B cell (primary cell): Measurements from ENCODE around the gene GOLIM4. TPM values are rescaled to one million over a fixed set of nuclear protein-coding genes. Genes with fewer than 3 reads are reported as not detected.

ENCODE experiments used
- ATAC-seq: fragments of 200-7000 bp; cut with Tn5 transposase; one replicate; pipeline ENCODE4 v1.10.0; 2021; ENCODE audit warnings: low read depth, mild to moderate bottlenecking, moderate number of reproducible peaks, moderate library complexity
- CTCF ChIA-PET: fragments of 350-600 bp; sonication (Branson Sonifier 250); formaldehyde crosslinking; loops from one replicate; lab custom pipeline; 2021; ENCODE audit warnings: antibody characterized with exemption, inconsistent platforms; lab: Charles Lee
- POLR2A ChIA-PET: fragments of 350-600 bp; sonication (Branson Sonifier 250); formaldehyde crosslinking; loops from one replicate; lab custom pipeline; 2021; ENCODE audit warnings: antibody characterized with exemption; lab: Charles Lee
- DNase-seq: peaks from one replicate; pipeline ENCODE4 v3.0.0; 2013
- H2AFZ ChIP-seq: 2 replicates; pipeline ENCODE4 v1.6.1; 2012; ENCODE audit warnings: mild to moderate bottlenecking, low read depth, low read length; ENCODE audit not compliant: insufficient read depth, poor library complexity, severe bottlenecking
- H3K27ac ChIP-seq, 2 donors: 1 replicate in 1 of 2; 2 replicates in 1 of 2; pipeline ENCODE4 v1.5.1; 2012 to 2013; ENCODE audit warnings: low read length in 2 of 2, mild to moderate bottlenecking in 2 of 2, moderate library complexity in 1 of 2
- H3K27me3 ChIP-seq, 4 experiments: fragments of 200-600 bp in 1 of 4; sonication (generic) in 1 of 4; replicated peaks in 1 of 4; 1 replicate in 2 of 4; 2 replicates in 2 of 4; pipeline versions ENCODE4 v1.6.1 to v1.7.0; 2013 to 2016; ENCODE audit warnings: low read length in 3 of 4, mild to moderate bottlenecking in 2 of 4, mixed read lengths in 1 of 4, moderate library complexity in 1 of 4; ENCODE audit not compliant: insufficient read depth in 4 of 4, control insufficient read depth in 3 of 4; ENCODE audit errors: control extremely low read depth in 1 of 4
- H3K36me3 ChIP-seq, 2 experiments: replicated peaks in 1 of 2; 1 replicate in 1 of 2; 2 replicates in 1 of 2; pipeline versions ENCODE4 v1.6.1 to v1.7.1; 2013; ENCODE audit warnings: low read length in 1 of 2; ENCODE audit not compliant: insufficient read depth in 2 of 2, control insufficient read depth in 1 of 2; ENCODE audit errors: control extremely low read depth in 1 of 2, extremely low read depth in 1 of 2
- H3K4me1 ChIP-seq, 2 donors: fragments of 200-600 bp in 1 of 2; sonication (generic) in 1 of 2; 1 replicate in 1 of 2; 2 replicates in 1 of 2; pipeline versions ENCODE4 v1.5.1 to v1.6.1; 2013 to 2017; ENCODE audit warnings: low read length in 2 of 2; ENCODE audit not compliant: control insufficient read depth in 2 of 2, insufficient read depth in 2 of 2
- H3K4me2 ChIP-seq: replicated peaks from 2 replicates; pipeline ENCODE3; 2012; ENCODE audit warnings: mild to moderate bottlenecking, low read depth, low read length; ENCODE audit not compliant: poor library complexity, severe bottlenecking
- H3K4me3 ChIP-seq, 5 experiments: fragments of 200-600 bp in 1 of 5; sonication (generic) in 1 of 5; 1 replicate in 3 of 5; 2 replicates in 2 of 5; pipeline versions ENCODE4 v1.5.1 to v1.7.0; 2011 to 2016; ENCODE audit warnings: low read length in 4 of 5, mild to moderate bottlenecking in 4 of 5, low read depth in 2 of 5, control low read depth in 1 of 5, moderate library complexity in 1 of 5; ENCODE audit not compliant: insufficient read depth in 1 of 5; ENCODE audit errors: control extremely low read depth in 1 of 5, extremely low read depth in 1 of 5
- H3K79me2 ChIP-seq: fragments of 200-600 bp; sonication (generic); one replicate; pipeline ENCODE4 v1.6.0; 2016; ENCODE audit warnings: low read length; ENCODE audit not compliant: control insufficient read depth, insufficient read depth
- H3K9ac ChIP-seq: fragments of 200-600 bp; sonication (generic); 2 replicates; pipeline ENCODE4 v1.6.1; 2017; ENCODE audit warnings: mild to moderate bottlenecking, low read length, moderate library complexity
- H3K9me3 ChIP-seq, 3 donors: one replicate each; pipeline versions ENCODE4 v1.6.1 to v1.7.1; 2013; ENCODE audit warnings: low read length in 2 of 3; ENCODE audit not compliant: control insufficient read depth in 2 of 3, insufficient read depth in 1 of 3; ENCODE audit errors: control extremely low read depth in 1 of 3
- H4K20me1 ChIP-seq: 2 replicates; pipeline ENCODE4 v1.6.0; 2012; ENCODE audit warnings: mild to moderate bottlenecking, low read length; ENCODE audit not compliant: insufficient read depth, control insufficient read depth, poor library complexity, severe bottlenecking
- H3K27ac Mint-ChIP-seq: one replicate; pipeline ENCODE4 v1.8.0; 2021; ENCODE audit warnings: mixed read lengths
- H3K27me3 Mint-ChIP-seq: one replicate; pipeline ENCODE4 v1.8.0; 2021; ENCODE audit warnings: mixed read lengths
- H3K4me1 Mint-ChIP-seq: one replicate; pipeline ENCODE4 v1.8.0; 2021; ENCODE audit warnings: mixed read lengths
- H3K4me3 Mint-ChIP-seq: one replicate; pipeline ENCODE4 v1.8.0; 2021; ENCODE audit warnings: mixed read lengths
- H3K9me3 Mint-ChIP-seq: one replicate; pipeline ENCODE4 v1.8.0; 2022; ENCODE audit warnings: mixed read lengths; ENCODE audit not compliant: insufficient read depth
- CTCF ChIP-seq: fragments of 200-600 bp; IDR thresholded peaks from one replicate; pipeline ENCODE4 v1.8.0; 2022; ENCODE audit warnings: antibody characterized with exemption, mild to moderate bottlenecking
- EZH2 ChIP-seq: IDR thresholded peaks from 2 replicates; pipeline ENCODE4 v1.6.1; 2012; ENCODE audit warnings: borderline replicate concordance, low read depth, mild to moderate bottlenecking, moderate library complexity, low read length; ENCODE audit not compliant: insufficient read depth, poor library complexity, severe bottlenecking
- WGBS: methylation state at CpG from one replicate; pipeline ENCODE4 v1.1.5; 2013; ENCODE audit warnings: missing lambda C conversion rate; ENCODE audit not compliant: insufficient coverage; 5-methylcytosine and 5-hydroxymethylcytosine counted together
- intact Hi-C: fragments of 100-400 bp; cut with micrococcal nuclease; formaldehyde crosslinking; loops from one replicate; pipeline ENCODE4 v1.10.0; 2022
- polyA plus RNA-seq: library from polyadenylated mRNA; depleted of rRNA; stranded (reverse); fragments of >200 nt; gene quantifications from 2 replicates; pipeline ENCODE4 v1.2.3, GENCODE V29; 2012
- total RNA-seq, 2 donors: library from RNA; stranded (reverse); fragments of 120-200 nt in 1 of 2; gene quantifications; 1 replicate in 1 of 2; 2 replicates in 1 of 2; pipeline versions ENCODE4 v1.2.3 to v1.2.4, GENCODE V29; 2013 to 2022

Gene GOLIM4
- total and polyA plus RNA-seq, 2 donors (not counting 1 experiment from before 2014, with no cell fraction given): 2.5 to 9.3 TPM

GRCh38 chr3:168090306-168091085 lies 5.2 kb downstream of the GOLIM4 start:
- CTCF ChIA-PET: interaction anchor here (0.7 to 1.0 kb wide), 2 partner anchors 9 to 43 kb away, joined by 3 read pairs; no protein-coding TSS in a partner anchor
- peaks cover 17% of the 10 kb centered on the region for H3K4me1 Mint-ChIP-seq
- no peak overlapping the region for H2AFZ ChIP-seq
- ATAC-seq (no peak), DNase-seq (no peak)
- peaks cover 6% of the 10 kb centered on the region for H4K20me1 ChIP-seq
- H3K27ac Mint-ChIP-seq: no peak overlapping the region
- H3K9me3 Mint-ChIP-seq: no peaks in the 10 kb centered on the region
- WGBS: no CpG with 5 or more reads among the region's 6 CpGs
- intact Hi-C loops: no loop called here
- no peaks in the 10 kb centered on the region for H3K27me3 ChIP-seq
- H3K4me3 Mint-ChIP-seq: no peak overlapping the region
- H3K4me3 ChIP-seq: no peak overlapping the region
- H3K36me3 ChIP-seq: no peaks in the 10 kb centered on the region
- no peak overlapping the region for H3K27ac ChIP-seq
- H3K27me3 Mint-ChIP-seq: no peaks in the 10 kb centered on the region
- H3K4me1 ChIP-seq: peaks cover 5 to 7% of the 10 kb centered on the region in 2 donors
- no peaks in the 10 kb centered on the region for H3K9me3 ChIP-seq
- H3K4me2 ChIP-seq: no peak overlapping the region
- H3K79me2 ChIP-seq: peaks cover 35% of the 10 kb centered on the region
- no peak for TF ChIP-seq CTCF
- no peak for TF ChIP-seq EZH2
- no peak overlapping the region for H3K9ac ChIP-seq
- POLR2A ChIA-PET: no interaction called here

- Histone ChIP-seq H3K79me2 (peaks cover 47% of the 10 kb centered on the region), H4K20me1 (peaks cover 6% of the 10 kb centered on the region), H3K36me3 (no peaks in the 10 kb centered on the region), H3K27ac (no peak overlapping the region), H3K4me3 (no peak overlapping the region), H3K4me2 (no peak overlapping the region), H2AFZ (no peak overlapping the region), H3K9ac (no peak overlapping the region), H3K4me1 (peaks cover 1 to 3% of the 10 kb centered on the region in 2 donors), H3K27me3 (no peaks in the 10 kb centered on the region), H3K9me3 (no peaks in the 10 kb centered on the region)
- Mint-ChIP-seq H3K27me3 (no peaks in the 10 kb centered on the region), H3K27ac (no peak overlapping the region), H3K4me3 (no peak overlapping the region), H3K9me3 (no peaks in the 10 kb centered on the region), H3K4me1 (peaks cover 11% of the 10 kb centered on the region)
- DNase-seq (no peak), ATAC-seq (no peak)
- TF ChIP-seq CTCF: no peak
- TF ChIP-seq EZH2: no peak
- intact Hi-C loops: no loop called here
- CTCF ChIA-PET: no interaction called here
- WGBS: 100% methylated on average over 1 of the region's 4 CpGs
- POLR2A ChIA-PET: no interaction called here
Measured at GRCh38 chr3:168089179-168089771, 6.4 kb downstream of the GOLIM4 start.
